Measurements from ENCODE around the gene CDH5. TPM values are rescaled to one million over a fixed set of nuclear protein-coding genes. Genes with fewer than 3 reads are reported as not detected.

CDH5 gene
- total and polyA plus RNA-seq, 4 donors: 29.9 to 196 (median 81.1) TPM

DNA sequence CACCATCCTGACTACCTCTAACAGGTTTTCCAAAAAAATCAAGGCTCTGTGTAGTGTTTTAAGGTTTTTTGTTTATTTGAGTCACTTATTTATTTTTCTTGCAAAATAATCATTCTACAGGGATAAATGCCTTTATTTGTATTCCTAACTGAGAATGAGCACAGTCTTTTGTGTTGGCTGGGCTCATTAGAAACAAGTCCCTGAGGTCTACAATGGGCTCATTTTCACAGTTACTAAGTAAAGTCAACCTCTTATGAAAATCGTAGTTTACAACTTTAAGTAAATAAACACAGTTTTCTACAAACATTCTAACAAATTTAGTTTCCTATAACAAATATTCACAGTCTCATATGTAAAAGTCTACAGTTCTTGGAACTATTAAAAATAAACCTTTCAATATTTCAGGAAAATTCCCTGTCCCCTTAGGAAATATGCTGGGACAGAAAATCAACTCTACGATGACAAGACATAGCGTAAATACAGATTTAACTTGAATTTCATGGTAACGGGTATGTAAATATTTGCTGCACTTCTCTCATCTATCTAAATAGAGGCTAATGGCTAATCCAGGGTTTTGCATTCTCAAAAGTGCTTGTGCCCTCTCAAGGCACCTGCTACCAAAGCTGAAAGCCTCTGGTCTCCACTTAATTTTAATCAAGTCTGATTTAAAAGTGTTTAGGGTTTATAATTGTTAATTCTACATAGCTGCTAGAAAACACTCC is 31.5 kb upstream of the CDH5 start:
- peaks cover 0 to 23% (median 4%) of the 10 kb centered on the region in 5 donors for H3K4me1 ChIP-seq (ENCODE audit: control insufficient read depth in 5 of 5, insufficient read depth in 5 of 5, low read length in 5 of 5)
- no peaks in the 10 kb centered on the region for H3K27me3 ChIP-seq (ENCODE audit: control insufficient read depth in 3 of 3, insufficient read depth in 3 of 3, low read length in 2 of 3)
- H3K9me3 ChIP-seq (ENCODE audit: control insufficient read depth in 4 of 4, insufficient read depth in 3 of 4, low read length in 3 of 4): peaks cover 0 to 9% (median 0%) of the 10 kb centered on the region in 4 donors
- TF ChIP-seq CTCF (IDR thresholded peaks at IDR 0.05; ENCODE audit: control extremely low read depth, extremely low read depth): no peak
- no peak overlapping the region for H3K9ac ChIP-seq (ENCODE audit: insufficient read depth in 1 of 2, low read length in 2 of 2)
- H3K4me3 ChIP-seq: no peak overlapping the region
- H3K27ac ChIP-seq (ENCODE audit: low read depth in 1 of 2, low read length in 1 of 2): no peak overlapping the region
- WGBS, 2 donors: 73 to 85% methylated on average over 4 of the region's 4 CpGs
- H3K36me3 ChIP-seq (ENCODE audit: control insufficient read depth in 4 of 4, insufficient read depth in 4 of 4, low read length in 4 of 4): no peaks in the 10 kb centered on the region
- no peak for DNase-seq
- no peak for ATAC-seq (ENCODE audit: insufficient read depth, low FRiP score)

- Histone ChIP-seq H3K4me1 (ENCODE audit: control insufficient read depth in 5 of 5, insufficient read depth in 5 of 5, low read length in 5 of 5) (peaks cover 0 to 23% (median 4%) of the 10 kb centered on the region in 5 donors), H3K27me3 (ENCODE audit: control insufficient read depth in 3 of 3, insufficient read depth in 3 of 3, low read length in 2 of 3) (no peaks in the 10 kb centered on the region), H3K9ac (ENCODE audit: insufficient read depth in 1 of 2, low read length in 2 of 2) (no peak overlapping the region), H3K27ac (ENCODE audit: low read depth in 1 of 2, low read length in 1 of 2) (no peak overlapping the region), H3K36me3 (ENCODE audit: control insufficient read depth in 4 of 4, insufficient read depth in 4 of 4, low read length in 4 of 4) (no peaks in the 10 kb centered on the region), H3K9me3 (ENCODE audit: control insufficient read depth in 4 of 4, insufficient read depth in 3 of 4, low read length in 3 of 4) (peaks cover 0 to 9% (median 0%) of the 10 kb centered on the region in 4 donors), H3K4me3 (no peak overlapping the region)
- 38 to 60% methylated on average over 8 of the region's 8 CpGs for WGBS, 2 donors
- no peak for ATAC-seq (ENCODE audit: insufficient read depth, low FRiP score)
- TF ChIP-seq CTCF (IDR thresholded peaks at IDR 0.05; ENCODE audit: control extremely low read depth, extremely low read depth): no peak
- DNase-seq: peak; percentile 92 to 95 (median 94)
These were observed 30.7 kb upstream of the CDH5 start for GRCh38 chr16:66335704-66336329.

DNA sequence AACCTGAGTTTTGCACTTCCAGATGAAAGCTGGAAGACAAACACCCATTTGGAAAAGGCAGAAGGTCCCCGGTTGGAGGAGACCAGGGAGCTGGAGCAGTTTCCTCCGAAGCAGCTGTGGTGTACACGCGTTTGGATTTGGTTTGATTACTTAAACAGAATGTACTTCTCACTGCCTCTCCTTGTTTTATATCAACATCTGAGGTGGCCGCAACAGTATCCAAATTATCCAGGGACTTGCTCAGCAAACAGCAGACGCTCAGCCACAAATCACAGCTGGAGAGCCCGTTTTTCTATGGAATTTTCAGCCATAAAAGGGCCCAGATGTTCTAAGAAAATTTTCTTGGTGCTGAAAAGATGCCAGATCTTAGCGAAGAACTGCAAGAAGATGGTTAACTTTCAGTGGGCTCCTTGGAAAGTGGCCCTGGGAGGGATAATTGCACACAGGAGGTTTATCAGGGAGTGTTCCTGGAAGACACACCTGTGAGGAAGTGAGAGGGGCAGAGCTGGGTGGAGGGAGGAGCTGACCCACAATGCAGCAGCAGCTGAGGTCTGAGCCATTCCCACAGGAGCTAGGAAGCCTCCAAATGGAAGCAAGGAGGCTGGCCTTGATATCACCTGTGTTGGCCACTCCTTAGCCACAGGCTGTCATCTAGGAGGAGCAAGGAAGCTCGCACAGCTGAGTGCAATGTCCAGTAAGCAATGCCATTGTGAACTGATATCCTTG is 28.9 kb upstream of the CDH5 start:
- no peak overlapping the region for H3K4me3 ChIP-seq
- 83 to 86% methylated on average over 9 of the region's 9 CpGs for WGBS, 2 donors
- ATAC-seq (ENCODE audit: insufficient read depth, low FRiP score): no peak

More for the DNA sequence above, 28.9 kb upstream of the CDH5 start:
- Histone ChIP-seq H3K36me3 (ENCODE audit: control insufficient read depth in 4 of 4, insufficient read depth in 4 of 4, low read length in 4 of 4) (no peaks in the 10 kb centered on the region), H3K27ac (ENCODE audit: low read depth in 1 of 2, low read length in 1 of 2) (no peak overlapping the region), H3K27me3 (ENCODE audit: control insufficient read depth in 3 of 3, insufficient read depth in 3 of 3, low read length in 2 of 3) (no peaks in the 10 kb centered on the region), H3K9ac (ENCODE audit: insufficient read depth in 1 of 2, low read length in 2 of 2) (no peak overlapping the region), H3K9me3 (ENCODE audit: control insufficient read depth in 4 of 4, insufficient read depth in 3 of 4, low read length in 3 of 4) (peaks cover 0 to 9% (median 0%) of the 10 kb centered on the region in 4 donors), H3K4me1 (ENCODE audit: control insufficient read depth in 5 of 5, insufficient read depth in 5 of 5, low read length in 5 of 5) (peaks cover 0 to 23% (median 4%) of the 10 kb centered on the region in 5 donors)
- TF ChIP-seq CTCF (IDR thresholded peaks at IDR 0.05; ENCODE audit: control extremely low read depth, extremely low read depth): no peak
- DNase-seq: peak; percentile 54 to 88 (median 87)
